GM18520 (cell line): ENCODE results near the gene SEMA6B.

Experiments
- ATAC-seq: cut with Tn5 transposase; IDR thresholded peaks from one replicate; pipeline ENCODE4 v1.9.1; 2021; ENCODE audit not compliant: unreplicated experiment

The SEMA6B gene

DNA sequence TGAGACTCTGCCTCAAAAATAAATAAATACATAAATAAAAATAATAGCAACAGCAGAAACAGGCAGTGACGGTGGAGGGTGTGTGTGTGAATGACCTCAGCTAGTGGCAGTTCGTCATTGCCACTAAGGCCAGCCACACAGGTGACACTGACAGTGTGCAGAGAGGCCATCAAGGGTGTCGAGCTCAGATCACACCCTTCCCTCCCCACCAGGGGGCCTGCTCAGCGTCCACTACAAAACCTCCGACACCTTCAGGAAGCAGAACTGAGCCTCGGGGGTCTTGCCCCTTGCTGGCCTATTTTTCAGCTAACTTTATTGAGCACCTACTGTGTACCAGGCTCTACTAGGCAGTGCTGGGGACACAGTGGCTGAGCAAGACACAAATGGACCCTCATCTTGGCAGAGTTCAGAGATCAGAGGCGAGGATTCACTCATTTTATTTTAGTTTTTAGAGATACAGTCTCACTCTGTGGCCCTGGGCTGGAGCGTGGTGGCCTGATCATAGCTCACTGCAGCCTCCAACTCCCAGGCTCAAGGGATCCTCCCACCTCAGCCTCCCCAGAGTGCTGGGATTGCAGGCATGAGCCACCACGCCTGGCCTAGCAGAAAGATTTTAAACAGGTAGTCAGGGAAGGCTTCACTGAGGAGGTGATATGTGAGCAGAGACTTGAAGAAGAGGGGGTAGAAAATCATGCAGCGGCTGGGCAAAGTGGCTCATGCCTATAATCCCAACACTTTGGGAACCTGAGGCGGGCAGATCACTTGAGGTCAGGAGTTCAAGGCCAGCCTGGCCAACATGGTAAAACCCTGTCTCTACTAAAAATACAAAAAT is 30.3 kb upstream of the SEMA6B start:
- ATAC-seq = no peak

DNA sequence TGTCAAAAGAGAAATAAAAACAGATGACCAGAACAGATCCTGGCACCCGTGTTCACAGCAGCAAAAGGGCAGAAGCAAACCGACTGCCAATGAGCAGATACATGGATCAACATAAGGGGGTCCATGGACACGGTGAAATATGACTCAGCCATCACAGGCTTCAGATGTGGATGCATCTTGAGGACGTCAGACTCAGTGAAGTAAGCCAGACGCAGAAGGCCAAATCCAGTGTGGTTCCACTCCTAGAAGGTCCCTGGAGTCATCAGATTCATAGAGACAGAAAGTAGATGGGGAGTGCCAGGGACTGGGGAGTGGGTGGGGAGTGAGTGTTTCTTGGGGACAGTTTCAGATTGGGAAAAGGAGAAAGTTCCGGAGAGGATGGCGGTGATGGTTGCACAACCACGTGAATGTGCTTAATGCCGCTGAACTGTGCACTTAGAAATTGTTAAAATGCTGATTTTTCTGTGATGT is 28.8 kb upstream of the SEMA6B start:
- ATAC-seq = no peak

DNA sequence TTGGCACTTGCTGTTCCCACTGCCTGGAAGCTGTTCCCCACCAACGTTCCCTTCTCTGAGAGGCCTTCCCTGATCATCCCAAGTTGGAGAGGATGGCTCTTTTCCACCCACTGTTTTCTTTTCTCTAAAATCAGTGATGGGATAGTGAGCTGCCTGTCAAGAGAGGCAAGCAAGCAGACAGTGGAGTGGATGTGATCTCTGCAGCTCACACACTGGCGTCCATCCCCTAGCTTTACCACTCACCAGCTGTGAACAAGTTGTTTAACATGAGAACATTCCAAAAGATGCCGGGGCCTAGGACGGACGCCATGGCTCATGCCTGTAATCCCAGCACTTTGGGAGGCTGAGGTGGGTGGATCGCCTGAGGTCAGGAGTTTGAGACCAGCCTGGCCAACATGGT is 28.0 kb upstream of the SEMA6B start:
- no peak for ATAC-seq

DNA sequence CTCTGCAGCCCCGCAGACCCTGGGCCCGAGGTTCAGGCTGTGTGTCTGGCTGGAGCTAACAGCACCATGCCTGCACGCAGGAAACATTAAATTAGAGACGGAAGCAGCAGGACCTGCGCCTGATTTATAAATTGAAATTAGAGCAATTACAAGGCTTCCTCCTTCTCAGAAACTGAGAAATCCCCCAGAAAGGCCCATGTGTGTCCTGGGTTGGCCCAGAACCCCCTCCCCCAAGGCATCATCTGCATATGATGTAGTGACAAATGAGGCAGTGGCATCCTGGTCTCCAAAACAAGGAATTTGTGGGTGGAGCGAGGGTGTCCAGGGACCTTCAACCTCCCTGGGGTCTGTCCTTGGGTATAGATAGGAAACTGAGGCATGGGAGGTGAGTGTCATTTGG is 27.2 kb upstream of the SEMA6B start:
- ATAC-seq = no peak

DNA sequence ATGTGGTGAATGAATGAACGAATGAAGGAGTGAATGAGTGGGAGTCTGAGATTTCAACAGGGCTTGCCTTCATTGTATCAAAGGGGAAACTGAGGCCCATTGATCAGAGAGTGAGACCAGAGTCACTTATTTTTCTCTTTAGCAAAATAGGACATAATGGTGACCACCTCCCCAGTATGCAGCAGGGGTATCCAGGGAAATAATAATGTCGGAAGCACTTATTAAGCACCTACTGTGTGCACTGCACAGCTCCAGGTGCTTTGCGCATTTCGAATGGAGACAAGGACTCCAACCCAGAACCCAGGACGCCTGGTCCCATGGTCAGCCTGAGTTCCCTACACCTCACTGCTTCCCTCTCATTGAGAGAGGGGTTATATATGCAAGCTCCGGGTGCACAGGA is 26.8 kb upstream of the SEMA6B start:
- ATAC-seq = no peak

DNA sequence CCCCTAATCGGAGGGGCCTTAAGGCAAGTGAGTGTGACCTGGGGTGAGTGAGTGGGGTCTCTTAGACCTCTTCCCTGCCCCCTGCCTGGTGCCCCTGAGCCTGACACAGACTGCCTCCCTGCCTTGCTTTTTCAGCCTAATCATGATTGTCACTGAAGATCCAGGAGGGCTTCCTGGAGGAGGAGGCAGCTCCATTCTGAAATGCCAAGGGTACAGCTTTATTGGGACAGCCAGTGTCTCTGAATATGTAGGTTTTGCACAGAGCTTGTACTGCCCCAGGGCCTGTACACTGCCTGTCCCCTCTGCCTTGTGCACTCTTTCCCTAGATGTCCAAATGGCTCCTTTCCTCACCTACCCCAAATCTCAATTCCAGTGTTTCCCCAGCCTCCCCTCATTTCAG is 26.1 kb upstream of the SEMA6B start:
- no peak for ATAC-seq

DNA sequence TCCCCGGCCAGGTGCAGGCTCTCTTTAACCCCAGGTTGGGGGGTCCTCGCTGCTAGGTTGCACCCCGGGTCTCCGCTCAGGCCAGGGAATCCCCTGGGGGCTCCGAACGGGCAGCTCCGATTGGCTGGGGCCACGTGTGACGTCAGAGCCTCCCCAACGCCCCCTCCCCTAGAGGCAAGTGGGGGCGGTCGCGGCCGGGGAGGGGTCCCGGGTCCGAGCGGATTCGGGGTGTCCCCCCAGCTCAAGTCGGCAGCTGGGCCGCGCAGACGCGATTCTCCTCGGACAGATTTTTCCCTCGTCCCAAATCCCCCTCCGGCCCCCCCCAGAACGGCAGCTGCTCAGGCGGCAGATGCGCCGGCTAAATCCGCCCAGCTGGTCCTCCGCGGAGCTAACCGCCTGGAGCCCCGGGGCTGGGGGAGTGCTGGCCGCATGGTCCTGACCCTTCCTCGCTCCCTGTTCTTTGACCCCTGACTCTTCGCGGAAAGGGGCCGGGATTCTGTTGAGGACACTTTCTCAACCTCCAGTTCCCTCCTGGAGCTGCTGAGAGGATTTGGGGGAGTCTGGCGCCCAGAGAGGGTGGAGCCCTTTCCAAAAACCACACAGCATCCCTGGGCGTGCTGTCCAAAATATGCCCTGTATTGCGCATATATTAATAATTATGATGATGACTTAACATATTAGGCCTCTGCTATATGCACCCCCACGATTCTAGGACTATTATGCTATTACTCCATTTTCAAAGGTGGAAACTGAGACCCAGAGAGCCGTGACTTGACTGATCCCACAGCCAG is 25.4 kb upstream of the SEMA6B start:
- ATAC-seq = no peak

DNA sequence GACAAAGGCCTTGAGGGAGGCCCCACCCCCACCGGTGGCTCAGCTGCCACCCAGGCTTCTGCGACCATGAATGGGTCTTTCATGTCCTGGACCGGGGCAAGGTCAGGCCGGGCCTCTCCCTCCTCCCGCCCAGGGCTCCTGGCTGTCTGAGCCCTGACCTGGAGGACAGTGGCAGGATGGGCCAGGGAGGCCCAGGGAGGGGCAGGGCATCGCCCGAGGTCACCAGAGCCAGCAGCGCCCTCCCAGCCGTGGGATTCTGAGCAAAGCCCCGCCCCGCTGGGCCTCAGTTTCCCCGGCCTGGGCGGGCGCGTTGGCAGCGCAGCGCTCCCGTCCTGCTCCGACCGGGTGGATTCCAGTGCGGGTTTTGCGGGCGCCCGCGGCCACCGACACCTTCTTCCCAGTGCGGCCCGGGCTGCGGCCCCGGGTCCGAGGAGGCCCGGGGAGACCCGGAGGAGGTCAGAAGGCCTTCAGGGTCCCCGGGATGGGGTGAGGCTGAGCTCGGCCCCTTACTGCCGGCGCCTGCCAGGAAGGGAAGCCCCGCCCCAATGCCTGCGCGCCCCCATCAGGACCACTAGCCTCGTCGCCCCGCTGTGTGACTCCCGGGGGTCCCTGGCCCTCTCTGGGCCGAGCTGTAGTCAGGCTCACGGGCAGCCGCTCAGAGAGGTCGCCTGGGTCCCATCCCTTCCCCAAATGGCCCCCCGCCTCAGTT is 24.6 kb upstream of the SEMA6B start:
- ATAC-seq = no peak

DNA sequence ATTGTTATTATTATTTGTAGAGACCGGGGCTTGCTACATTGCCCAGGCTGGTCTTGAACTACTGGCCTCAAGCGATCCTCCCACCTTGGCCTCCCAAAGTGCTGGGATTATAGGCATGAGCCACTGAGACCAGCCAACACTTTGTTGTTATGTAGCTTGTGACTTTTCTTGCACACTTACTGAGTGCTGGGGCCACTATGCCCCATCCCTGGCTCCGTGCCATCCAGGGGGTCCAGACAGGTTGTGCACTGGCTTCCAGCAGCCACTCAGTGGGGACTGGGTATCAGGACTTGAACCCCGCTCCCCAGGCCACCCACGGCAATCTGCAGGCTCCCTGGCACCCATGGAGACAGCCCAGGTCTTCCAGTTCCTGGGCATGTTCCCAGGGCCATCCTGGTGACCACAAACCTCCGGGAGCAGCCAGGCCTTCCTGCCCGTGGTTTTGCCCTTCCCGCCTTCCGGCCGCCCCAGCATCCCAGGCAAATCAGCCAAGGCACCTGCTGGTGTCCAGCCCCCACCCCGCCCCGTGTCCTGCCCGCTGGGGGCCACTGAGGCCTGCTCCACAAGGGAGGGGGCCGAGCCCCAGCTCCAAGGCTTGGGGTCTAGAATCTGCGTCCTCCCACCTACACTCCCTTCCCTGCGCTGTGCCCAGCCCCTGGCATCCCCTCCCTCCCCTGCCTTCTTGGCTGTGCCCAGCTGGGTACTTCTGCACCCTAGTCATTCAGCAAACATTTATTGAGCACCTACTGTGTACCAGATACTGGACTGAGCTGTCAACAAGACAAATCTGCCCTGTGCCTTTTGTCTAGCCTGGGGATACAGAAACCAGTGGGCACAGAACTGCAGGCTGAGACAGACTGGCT is 23.7 kb upstream of the SEMA6B start:
- ATAC-seq = no peak

DNA sequence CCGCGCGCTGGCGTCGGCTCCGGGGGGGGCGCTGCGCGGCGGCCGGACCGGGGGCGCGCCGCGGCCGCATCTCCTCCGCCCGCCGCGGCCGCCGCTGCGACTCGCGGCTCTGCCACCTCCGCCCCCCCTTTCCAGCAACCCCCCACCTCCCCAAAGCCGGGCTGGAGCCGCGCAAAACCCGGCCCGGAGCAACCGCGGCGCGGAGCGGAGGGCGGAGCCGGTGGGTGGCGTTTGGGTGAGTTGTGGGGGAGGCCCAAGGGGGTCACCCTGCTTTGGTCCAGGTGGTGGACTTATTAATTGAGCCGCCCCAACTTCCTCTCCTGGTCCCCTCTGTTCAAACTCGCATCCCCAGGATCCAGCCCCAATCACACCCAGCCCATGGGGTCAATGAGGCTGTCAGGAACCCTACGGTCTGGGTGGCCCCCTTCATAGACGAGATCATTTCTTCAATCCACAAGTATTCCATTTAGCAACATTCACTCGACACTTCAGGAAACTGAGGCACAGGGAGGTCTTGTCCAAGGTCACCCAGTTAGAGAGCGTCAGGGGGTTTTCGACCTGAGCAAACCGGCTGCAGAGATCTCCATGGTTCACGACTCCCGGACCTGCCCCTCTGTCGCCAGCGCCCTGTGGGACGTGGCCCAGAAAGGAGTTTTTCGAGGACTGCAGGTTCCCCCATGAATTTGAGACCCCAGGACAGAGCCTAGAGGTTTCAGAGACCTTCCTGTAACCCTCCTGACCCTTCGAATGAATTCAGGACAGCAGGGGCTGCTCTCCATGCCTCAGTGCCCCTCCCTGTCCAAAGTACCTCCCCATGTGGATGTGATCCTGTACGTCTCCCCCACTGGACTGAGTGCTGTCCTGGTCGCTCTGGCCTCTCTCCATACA is 22.4 kb upstream of the SEMA6B start:
- ATAC-seq = no peak

DNA sequence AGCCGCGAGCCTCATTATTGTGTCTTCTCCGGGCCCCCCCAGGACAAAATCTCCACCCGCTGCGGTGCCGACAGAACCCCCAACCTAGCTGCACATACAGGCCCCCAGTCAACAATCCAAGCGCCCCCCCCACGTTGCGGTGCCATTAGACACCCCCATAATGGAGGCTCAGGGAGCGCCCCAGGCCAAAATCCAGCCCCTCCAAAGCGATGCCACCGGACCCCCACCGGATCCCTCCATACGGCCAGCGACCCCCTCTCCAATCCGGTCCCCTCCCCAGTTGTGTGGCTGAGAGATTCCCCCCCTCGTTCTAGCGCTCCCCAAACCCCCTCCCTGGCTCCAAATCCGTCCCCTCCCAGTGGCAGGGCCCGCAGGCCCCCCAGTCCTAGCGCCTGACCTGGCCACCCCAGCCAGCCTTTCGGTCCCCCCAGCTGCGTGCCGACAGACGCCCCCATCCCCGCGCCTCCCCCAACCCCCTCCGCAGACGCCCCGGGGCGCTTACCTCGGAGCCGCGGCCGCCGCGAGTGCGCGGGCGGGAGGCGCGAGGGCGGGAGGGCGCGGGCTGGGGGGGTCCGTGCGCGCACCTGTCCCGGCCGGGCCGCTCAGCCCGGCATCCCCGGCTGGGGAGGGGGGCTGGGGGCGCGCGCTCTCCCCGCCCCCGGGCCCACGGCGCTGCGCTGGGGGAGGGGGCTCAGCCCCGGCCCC is 21.6 kb upstream of the SEMA6B start:
- ATAC-seq = no peak

DNA sequence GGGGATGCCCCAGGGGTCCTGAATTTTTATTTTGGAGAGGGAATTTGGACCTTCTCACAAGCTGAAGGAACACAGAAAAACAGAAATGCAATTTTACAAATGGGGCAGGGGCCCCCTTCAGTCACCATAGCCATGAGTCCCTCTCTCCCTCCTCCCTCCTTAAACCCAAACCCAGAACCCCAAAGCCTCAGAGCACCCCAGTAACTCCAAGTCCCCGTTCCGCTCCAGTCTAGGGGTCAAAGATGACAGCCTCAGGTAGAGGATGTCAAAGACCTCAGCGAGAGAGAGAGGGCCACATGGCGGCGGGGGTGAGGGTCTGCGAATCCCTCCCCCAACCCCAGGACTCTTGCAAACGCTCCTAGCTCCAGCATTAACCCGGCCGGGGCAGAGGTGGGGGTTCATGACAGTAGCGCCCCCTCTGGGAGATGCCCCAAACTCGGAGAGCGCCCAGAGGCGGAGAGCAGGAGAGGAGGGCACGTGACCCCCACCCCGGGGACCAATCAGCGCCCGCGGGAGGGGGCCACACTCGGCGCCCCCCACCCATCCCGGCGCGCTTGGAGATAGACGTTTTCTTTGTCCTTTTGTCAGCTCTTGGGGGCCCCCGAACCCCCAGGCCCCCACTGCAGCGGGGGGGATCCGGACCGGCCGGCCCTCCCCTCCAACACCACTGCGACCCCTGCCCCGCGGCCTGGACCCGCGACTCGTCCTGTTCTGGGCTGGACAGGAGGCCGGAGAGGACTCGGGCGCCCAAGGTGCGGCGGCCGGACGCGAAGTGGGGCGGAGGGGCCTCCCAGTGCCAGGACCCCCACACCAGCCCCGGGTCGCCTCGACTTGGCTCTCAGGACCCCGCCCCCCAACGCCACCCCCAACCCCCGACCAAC is 20.8 kb upstream of the SEMA6B start:
- ATAC-seq = no peak

DNA sequence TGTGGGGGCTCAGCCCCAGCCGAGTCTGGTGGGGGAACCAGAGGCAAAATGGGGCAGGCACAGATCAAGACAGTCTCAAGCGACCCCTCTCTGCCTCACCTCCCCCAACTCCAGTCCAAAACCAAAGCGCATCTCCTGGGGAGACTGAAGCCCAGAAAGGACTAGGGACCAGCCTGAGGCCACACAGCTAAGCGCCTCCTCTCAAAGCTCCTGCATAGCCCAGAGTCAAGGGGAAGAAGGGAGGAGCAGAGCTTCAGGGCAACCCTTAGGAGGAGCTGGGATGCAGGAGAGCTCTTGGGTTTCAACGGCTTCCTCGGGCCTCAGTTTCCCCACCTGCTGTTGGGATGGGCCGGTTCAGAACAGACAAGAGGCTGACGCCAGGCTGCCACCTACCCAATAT is 19.9 kb upstream of the SEMA6B start:
- ATAC-seq = no peak

DNA sequence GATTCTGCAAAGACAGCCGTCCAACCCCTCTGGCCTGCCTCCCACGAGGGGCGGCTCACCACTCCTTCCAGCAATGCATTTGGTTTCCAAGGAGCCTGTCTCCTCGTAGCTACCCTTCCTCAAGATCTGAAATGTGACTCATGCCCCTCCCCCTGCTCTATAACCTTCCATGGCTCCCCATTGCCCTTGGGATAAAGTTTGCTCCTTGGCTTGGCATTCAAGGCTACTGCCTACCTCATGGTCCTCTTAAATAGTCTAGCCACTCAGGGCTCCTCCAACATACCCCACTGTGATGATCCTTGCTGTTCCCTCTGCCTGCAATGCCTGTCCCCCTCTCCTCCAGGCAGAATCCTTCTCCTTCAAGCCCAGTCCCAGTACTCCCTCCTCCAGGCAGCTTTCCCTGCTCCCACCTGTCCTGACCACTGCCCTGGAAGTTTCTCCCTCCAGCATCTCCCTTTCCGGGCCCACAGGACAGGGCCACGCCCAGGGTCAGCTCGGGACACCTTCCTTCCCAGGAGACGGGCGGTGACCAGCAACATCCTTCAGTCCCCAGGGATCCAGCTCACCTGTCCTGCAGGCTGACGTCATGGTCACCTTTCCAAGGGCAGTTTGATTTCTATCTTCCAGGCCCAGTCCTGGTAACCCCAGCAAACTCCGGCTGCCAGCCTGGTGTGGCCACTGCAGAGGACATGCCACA is 19.2 kb upstream of the SEMA6B start:
- no peak for ATAC-seq

DNA sequence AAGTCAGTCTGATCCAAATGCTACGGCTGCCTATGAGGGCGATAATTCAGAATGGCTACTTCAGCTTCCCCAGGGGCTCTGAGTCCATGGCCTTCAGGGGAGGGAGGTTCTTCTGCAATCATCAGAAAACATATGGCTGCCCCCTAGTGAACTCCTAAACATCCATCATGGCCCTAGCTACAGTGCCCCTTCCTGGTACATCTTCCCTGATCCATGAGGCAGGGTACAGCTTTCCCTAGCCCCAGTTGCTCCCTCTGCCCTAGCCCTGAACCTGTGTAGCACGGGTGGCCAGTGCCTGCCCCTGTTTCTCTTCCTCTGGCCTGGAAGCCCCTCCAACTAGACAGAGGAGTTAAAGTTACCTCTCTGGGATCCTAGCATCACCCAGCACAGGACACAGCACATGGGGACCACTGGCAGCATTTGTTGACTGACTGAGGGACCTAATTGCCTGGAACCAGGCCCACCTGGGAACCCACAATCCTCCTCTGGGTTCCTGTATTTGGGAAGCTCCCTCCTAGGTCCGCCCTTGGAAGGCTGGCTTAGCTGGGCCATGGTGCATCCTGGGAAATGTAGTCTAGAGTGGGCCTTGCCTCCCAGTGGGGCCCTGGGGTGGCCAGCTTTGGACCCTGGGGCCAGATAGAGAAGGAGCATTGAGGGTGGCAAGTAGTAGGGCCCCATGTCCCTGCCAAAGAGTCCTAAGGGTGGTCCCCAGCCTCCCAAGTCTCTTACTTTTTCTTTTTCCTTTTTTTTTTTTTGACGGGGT is 17.7 kb upstream of the SEMA6B start:
- ATAC-seq = no peak

DNA sequence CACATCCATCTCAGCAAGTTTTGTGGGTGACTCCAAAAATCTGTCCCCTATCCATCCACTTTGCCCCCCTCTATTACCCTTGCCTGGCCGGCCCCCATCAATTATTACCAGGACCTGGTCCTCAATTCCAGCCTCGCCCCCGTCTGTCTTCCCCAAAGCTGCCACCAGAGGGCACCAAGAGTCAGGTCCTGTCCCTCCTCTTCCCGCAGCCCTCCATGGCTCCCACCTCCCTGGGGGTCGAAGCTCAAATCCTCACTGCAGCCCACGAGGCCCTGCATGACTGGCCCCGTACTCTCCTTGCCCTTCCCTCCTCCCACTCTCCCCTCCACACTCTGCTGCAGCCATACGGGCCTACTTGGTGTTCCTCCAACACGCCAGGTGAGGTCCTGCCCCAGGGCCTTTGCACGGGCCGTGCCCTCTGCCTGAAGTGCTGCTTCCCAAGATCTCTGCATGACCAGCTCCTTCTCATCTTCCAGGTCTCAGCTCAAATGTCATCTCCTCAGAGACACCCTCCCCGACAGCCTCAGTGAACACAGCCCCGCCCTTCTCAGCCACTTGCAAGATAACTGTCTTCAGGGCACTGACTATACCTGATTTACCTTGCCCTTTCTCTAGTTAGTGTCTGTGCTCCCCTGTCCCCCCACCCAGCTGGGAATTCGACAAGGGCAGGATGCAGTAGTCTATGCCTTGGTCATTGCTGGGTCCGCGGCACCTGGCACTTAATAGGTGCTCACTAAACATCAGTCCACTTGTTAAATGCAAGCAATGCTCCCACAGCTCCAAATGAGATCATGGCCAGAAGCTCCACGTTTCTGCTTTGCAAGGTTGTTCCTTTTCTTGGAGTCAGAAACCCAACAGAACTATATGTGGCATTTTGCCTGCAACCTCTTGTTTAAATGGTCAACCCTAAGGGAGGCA is 16.8 kb upstream of the SEMA6B start:
- no peak for ATAC-seq
